ENCODE data around the gene PID1. TPM values are rescaled to one million over a fixed set of nuclear protein-coding genes. Genes with fewer than 3 reads are reported as not detected.

The PID1 gene
- total RNA-seq, 1 experiment from 2014 or later = 2.6 TPM

- TF ChIP-seq ATF2 (CRISPR knock-in tag; IDR thresholded peaks at IDR 0.05; ENCODE audit: borderline replicate concordance, low read depth) (no peak), ATF1 (CRISPR knock-in tag; IDR thresholded peaks at IDR 0.05) (no peak), ZMAT4 (CRISPR knock-in tag; IDR thresholded peaks at IDR 0.05) (no peak), FOXK1 (CRISPR knock-in tag; IDR thresholded peaks at IDR 0.05) (no peak), SP1 (CRISPR knock-in tag; conservative IDR thresholded peaks at IDR 0.05) (no peak)
Measured at GRCh38 chr2:228987441-228988155, 283.5 kb downstream of the PID1 start (continued).

- H3K4me3 Mint-ChIP-seq = no peak overlapping the region
- peaks cover 5% of the 10 kb centered on the region for H3K36me3 Mint-ChIP-seq
- POLR2A ChIA-PET = no interaction called here
- H3K27ac Mint-ChIP-seq = no peak overlapping the region
- no peaks in the 10 kb centered on the region for H3K4me1 Mint-ChIP-seq
- no peaks in the 10 kb centered on the region for H3K27me3 Mint-ChIP-seq (ENCODE audit: low read depth)
- DNase-seq (ENCODE audit: low spot score) = no peak
- CTCF ChIA-PET = no interaction called here
- no peak for ATAC-seq
- H3K9me3 Mint-ChIP-seq = peaks cover 62% of the 10 kb centered on the region
- TF ChIP-seq MAX (CRISPR knock-in tag; IDR thresholded peaks at IDR 0.05) = no peak
- TF ChIP-seq MXD4 (CRISPR knock-in tag; IDR thresholded peaks at IDR 0.05; ENCODE audit: borderline replicate concordance) = no peak
- no peak for TF ChIP-seq ATF3 (CRISPR knock-in tag; conservative IDR thresholded peaks at IDR 0.05)
- TF ChIP-seq ZNF512 (CRISPR knock-in tag; IDR thresholded peaks at IDR 0.05; ENCODE audit: borderline replicate concordance) = no peak
- no peak for TF ChIP-seq IRF1 (CRISPR knock-in tag; IDR thresholded peaks at IDR 0.05)
- TF ChIP-seq ZNF532 (CRISPR knock-in tag; IDR thresholded peaks at IDR 0.05; ENCODE audit: borderline replicate concordance) = no peak
- TF ChIP-seq ELF4 (CRISPR knock-in tag; IDR thresholded peaks at IDR 0.05; ENCODE audit: low read depth) = no peak
- TF ChIP-seq RELA (CRISPR knock-in tag; IDR thresholded peaks at IDR 0.05; ENCODE audit: borderline replicate concordance) = no peak
- TF ChIP-seq SOX15 (CRISPR knock-in tag; IDR thresholded peaks at IDR 0.05) = no peak
- TF ChIP-seq PRRX2 (CRISPR knock-in tag; IDR thresholded peaks at IDR 0.05) = no peak
- no peak for TF ChIP-seq RORB (CRISPR knock-in tag; IDR thresholded peaks at IDR 0.05)
- TF ChIP-seq IRF2 (CRISPR knock-in tag; IDR thresholded peaks at IDR 0.05; ENCODE audit: borderline replicate concordance, low read depth) = no peak
- no peak for TF ChIP-seq ZNF317 (CRISPR knock-in tag; IDR thresholded peaks at IDR 0.05; ENCODE audit: borderline replicate concordance, low read depth)
- TF ChIP-seq CDX4 (CRISPR knock-in tag; IDR thresholded peaks at IDR 0.05; ENCODE audit: borderline replicate concordance) = no peak
- no peak for TF ChIP-seq ZNF138 (CRISPR knock-in tag; conservative IDR thresholded peaks at IDR 0.05)
- no peak for TF ChIP-seq ZNF425 (CRISPR knock-in tag; conservative IDR thresholded peaks at IDR 0.05)
- no peak for TF ChIP-seq ZNF671 (CRISPR knock-in tag; IDR thresholded peaks at IDR 0.05)
Measured at GRCh38 chr2:228986961-228987360, 284.1 kb downstream of the PID1 start.
